HPDE6-E6E7 (cell line): Measurements from ENCODE around the gene SNX10.

Experiments used
- DNase-seq: peaks from one replicate; pipeline ENCODE4 v3.0.0; 2011; ENCODE audit warnings: missing footprints; ENCODE audit errors: extremely low spot score

SNX10 gene

DNA sequence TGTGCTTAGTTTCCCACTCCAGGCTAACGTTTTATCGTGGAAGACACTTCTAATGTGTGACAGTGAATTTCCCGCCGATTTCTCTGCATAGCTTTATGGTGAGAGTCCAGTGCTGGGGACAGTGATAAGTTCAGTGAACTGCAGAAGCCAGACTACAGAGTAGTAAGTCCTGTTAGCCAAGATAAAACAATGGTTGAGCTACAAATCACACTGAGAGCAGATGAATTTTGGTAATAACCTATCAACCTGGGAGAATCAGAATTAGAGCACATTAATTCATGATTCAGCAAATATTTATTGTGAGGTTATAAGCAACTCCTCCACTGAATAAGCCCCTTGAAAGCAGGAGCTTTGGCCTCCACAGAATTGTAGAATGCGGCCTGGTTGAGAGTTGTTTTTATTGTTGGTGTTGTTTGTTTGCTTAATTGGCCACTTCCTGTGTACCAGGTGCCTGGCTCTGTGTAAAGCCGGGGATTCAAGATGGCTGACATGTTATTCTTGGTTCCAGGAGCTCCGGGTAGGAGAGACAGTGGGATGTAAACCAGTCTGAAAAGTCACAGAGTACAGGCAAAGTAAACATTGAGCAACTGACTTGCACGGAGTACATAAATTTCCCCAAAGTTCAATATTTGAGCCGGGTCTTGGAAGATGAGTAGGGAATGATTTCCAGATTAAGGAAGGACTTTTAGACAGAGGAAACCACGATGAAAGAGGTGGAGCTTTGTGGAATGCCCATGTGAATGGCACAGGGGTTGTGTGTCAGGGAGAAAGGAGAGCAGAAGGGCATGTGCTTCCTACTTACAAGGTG is 112.7 kb downstream of the SNX10 start:
- no peak for DNase-seq

DNA sequence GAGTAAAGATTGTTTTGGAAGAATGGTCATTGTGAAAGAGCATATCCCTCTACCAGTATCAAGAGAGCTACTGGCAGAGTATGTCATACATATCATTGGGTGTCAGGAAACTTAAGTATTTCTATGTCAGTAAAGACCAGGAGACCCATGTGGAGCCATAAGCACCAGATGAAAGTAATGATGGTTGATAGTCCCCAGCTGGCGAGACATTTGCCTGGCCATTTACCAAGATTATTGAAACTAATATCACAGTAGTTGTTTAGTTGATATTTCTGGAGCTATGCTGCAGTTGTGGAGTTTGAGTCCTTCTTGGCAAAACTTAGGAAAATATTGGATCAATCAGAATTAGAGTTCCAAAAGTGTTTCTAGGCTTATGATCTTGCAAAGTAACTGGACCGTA is 114.8 kb downstream of the SNX10 start:
- DNase-seq = no peak

DNA sequence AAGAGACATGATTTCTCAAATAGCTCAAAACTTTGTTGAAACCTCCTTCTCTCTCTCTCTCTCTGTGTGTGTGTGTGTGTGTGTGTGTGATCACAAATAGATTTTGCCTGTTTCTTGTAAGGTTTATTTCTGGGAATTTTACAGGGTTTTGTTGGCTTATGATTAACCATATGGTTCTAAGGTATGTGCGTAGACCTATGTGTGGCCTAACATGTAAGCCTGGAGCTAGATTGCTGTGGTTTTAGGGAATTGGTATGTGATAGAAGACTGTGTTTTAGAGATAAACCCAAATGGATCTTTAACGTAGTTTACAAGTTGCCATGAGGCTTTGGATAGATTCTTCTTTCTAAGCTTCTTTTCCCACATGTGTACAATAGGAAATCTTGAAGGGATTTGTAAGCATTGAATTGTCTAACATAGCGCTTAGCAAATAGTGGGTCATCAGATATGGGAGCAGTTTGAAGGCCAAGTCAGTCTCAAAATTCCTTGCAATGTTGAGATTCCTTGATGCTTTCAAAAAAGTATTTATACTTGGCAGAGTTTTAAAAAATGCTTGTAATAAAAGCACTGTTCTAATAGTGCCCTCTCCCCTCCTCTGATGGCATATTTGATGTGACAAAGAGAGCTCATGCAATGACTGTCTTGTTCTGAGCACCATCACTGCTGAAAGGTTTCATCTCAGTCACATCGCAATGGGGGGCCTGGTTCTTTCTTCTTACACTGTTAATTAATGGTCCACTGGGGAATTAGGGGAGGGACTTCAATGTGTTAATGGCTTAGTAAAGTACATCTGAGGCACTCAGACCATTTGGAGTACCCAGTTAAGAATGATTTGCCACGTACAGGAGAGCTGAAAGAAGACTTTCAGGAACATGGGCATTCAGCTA is 118.2 kb downstream of the SNX10 start:
- DNase-seq = no peak

DNA sequence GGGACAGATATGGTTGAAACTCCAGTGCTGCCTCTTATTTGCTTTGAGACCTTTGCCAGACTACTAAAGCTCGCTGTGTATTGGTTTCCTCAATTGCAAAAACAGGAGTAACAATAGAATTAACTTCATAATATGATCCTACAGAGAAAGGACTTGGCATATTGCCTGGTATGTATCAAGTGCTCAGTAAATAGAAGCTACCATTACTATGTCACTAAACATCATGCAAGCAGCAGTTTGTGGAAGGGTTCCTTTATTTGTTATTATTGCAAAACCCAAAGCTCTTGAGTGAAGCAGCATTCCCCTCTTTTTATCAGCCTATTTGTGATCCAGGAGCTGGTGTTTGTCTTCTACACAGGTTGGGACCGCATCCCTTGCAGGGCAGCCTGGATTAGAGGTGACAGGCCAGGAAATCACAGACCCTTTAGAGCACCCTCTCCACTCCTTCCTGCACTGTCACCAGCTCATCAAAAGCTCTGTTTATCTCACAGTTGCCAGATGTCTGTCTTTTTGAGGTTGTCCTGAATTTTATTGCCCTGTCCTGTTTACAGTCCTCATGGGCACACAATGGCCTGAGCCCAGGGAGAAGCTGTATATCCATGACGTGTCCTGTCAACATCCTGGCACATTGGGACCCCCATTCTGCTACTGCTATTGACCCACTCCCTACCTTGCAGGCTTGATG is 121.5 kb downstream of the SNX10 start:
- DNase-seq = no peak

DNA sequence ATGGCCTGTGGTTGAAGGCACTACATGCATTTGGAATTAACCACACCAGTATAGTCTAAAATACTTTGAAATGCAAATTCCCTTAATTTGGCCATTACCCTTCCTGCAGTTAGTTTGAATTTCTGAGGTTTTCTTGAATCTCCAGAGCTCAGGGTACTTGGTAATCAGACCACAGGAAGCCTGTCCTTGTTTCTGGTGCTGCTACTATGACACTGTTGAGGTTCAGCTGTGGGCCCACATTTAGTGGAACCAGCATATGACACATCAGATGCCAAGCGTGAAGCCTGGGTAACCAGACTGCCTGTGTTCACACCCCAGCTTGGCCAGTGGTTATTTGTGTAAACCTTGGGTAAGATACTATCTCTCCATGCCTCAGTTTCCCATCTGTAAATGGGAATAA is 124.3 kb downstream of the SNX10 start:
- no peak for DNase-seq

DNA sequence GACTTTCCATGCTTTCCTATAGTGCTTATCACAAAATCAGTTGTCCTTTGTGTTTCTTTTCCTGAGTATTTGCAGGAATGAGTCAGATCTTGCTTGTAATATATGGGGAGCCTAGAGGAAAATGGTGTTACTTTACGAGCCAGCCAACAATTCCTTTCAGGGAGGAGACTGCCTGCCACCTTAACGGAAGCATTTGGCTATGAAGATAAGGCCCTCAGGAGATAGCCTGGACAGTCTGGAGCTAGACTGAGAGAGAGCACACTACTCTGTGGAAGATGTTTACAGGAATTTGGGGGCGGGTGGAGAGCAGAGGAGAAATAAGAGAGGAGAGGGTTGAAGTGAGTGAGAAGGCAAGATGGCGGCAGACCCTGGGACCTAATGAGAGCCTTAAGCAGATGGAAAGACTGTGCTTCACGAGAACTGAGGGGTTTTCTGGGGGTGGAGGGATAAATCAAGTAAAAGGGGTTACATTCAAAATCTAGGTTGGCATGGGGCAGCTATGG is 126.3 kb downstream of the SNX10 start:
- no peak for DNase-seq

DNA sequence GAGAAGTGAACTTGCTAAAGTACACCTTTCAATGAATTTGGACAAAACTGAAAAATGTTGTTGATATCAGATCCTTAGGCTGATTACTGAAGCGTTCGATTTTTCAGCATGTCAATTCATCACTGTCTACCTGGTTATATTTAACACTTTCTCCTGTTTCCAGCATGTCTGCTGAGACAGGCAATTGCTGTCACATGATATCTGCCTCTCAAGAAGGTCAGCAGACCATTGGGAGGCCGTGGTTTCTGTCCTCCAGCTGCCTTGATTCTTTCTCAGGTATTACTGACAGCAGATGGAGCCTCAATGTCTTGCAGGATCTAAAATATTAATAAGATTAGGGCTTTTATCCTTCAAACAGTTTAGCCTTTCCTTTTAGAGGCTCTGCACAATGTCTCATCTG is 127.5 kb downstream of the SNX10 start:
- DNase-seq = no peak

DNA sequence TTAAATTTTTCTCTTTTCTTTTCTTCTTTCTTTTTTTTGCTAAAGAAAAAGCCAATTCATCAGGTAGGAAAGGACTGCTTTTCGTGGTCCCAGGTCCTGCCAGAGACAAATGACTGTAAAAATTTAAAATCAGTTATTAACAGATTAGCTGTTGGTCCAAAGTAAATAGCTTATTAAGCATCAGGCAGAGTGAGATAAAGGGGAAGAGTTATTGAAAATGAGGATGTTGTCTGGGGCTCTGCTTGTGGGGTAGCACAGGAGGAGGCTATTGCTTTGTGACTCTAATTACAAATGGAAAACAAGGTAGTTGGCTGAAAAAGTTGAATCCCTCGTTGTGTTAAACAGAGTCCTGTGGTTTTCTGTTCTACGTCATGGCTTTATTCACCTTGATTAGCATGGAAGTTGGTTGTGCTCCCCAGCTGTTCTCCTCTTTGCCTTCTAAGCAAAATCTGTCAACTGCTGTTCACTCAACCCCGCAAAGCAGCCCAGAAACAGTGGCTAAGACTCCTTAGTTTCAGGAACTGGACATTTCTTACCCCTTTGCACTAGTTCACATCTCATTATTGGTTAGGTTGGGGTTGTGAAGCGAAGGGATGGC is 128.9 kb downstream of the SNX10 start:
- no peak for DNase-seq

DNA sequence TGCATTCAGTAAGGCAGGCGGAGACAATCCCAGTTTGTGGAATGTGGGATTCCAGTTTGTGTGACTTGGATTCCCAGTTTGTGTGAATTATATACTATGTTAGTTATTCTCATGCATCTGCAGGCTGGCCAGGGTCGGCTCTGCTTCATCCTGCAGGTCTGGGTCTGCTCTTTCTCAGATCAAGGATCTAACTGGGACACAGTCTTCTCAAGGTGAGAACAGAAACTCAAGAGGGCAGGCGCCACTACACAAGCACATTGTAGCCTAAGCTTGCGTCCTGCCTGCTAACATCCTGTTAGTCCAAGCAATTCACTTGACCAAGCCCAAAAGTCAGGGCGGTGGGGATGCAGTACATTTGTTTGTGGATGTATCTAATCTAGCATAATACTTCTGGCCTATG is 131.1 kb downstream of the SNX10 start:
- no peak for DNase-seq

DNA sequence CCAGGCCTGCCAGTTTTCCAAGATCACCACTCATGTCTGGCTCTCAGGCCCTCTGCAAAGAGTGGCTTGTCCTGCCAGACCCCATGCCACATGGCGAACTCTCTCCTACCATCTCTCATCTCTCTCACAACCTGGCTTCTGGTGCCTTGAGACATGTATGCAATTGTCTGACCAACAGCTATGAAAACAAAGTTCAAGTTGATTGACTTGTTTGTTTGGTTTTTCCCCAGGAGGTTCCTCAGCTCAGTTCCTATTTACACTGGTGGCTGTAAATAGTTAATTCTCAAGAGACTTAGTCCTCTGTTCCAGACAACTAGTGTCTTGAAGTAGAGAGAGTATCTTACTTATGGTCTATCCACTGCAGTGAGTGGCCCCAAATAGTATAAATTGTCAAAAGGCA is 131.8 kb downstream of the SNX10 start:
- DNase-seq = no peak
